ENCODE measurements around the gene MT3. TPM values are rescaled to one million over a fixed set of nuclear protein-coding genes. Genes with fewer than 3 reads are reported as not detected.

Gene MT3
- total and polyA plus RNA-seq, 9 of the 15 experiments (the other 6 are each of a cell fraction or from before 2014, with no cell fraction given), result not detected

- Histone ChIP-seq H2AFZ (ENCODE audit: low read depth, low read length) (no peak overlapping the region), H3K4me3 (no peak overlapping the region), H3K9me3 (replicated peaks; ENCODE audit: control insufficient read depth, insufficient read depth, low read depth, low read length) (no peaks in the 10 kb centered on the region), H3K79me2 (ENCODE audit: control insufficient read depth, insufficient read depth, low read length) (no peaks in the 10 kb centered on the region), H3K4me2 (ENCODE audit: insufficient read depth, low read length) (no peak overlapping the region), H3K27ac (ENCODE audit: extremely low read depth, low read depth, low read length) (no peak overlapping the region), H3K9me1 (ENCODE audit: control insufficient read depth, insufficient read depth, low read length) (no peaks in the 10 kb centered on the region), H4K20me1 (replicated peaks; ENCODE audit: control insufficient read depth, insufficient read depth, low read length) (no peaks in the 10 kb centered on the region; the same call in 1 of the 2 replicates), H3K36me3 (ENCODE audit: control insufficient read depth, insufficient read depth, low read length) (no peaks in the 10 kb centered on the region), H3K4me1 (replicated peaks in 1 of 2; ENCODE audit: control insufficient read depth in 2 of 2, insufficient read depth in 2 of 2, low read length in 2 of 2) (peaks cover 0 to 6% of the 10 kb centered on the region in 2 experiments; a peak in 1 of 5 replicates), H3K27me3 (ENCODE audit: control insufficient read depth in 2 of 2, insufficient read depth in 2 of 2, low read length in 2 of 2) (peaks cover 7 to 34% of the 10 kb centered on the region in 2 experiments; a peak in 4 of 5 replicates), H3K9ac (ENCODE audit: insufficient read depth in 1 of 2, low read depth in 2 of 2, low read length in 2 of 2) (no peak overlapping the region)
- TF ChIP-seq ZNF24 (IDR thresholded peaks at IDR 0.05), result no peak
- TF ChIP-seq, protein P1, sequence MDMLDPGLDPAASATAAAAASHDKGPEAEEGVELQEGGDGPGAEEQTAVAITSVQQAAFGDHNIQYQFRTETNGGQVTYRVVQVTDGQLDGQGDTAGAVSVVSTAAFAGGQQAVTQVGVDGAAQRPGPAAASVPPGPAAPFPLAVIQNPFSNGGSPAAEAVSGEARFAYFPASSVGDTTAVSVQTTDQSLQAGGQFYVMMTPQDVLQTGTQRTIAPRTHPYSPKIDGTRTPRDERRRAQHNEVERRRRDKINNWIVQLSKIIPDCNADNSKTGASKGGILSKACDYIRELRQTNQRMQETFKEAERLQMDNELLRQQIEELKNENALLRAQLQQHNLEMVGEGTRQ (CRISPR knock-in tag; IDR thresholded peaks at IDR 0.05), result 0 out of 2 replicates have a peak, but pooled peaks have one; percentile 11
- intact Hi-C loops (cut with micrococcal nuclease), result no loop called here
- ATAC-seq (no peak), DNase-seq (ENCODE audit: extremely low read depth in 1 of 4, low spot score in 3 of 4) (no peak), FAIRE-seq (no peak)
- CTCF ChIA-PET (ENCODE audit: low intra/inter-chr PET ratio), result no interaction called here
- POLR2A ChIA-PET, result interaction anchor here (0.6 kb wide), 2 partner anchors 15 to 294 kb away, joined by 3 read pairs; no protein-coding TSS in a partner anchor
- no TSS peak for BruUV-seq (replicated peaks)
- under 1% methylated on average over 6 of the region's 6 CpGs for WGBS (ENCODE audit: insufficient coverage, low coverage, missing lambda C conversion rate)
- in situ Hi-C loops (cut with MboI), result no loop called here
These were observed 4.4 kb downstream of the MT3 start for GRCh38 chr16:56593573-56594291.

GRCh38 chr16:56594292-56594619 lies 4.9 kb downstream of the MT3 start:
- H4K20me1 ChIP-seq (replicated peaks; ENCODE audit: control insufficient read depth, insufficient read depth, low read length), result no peaks in the 10 kb centered on the region; the same call in 1 of the 2 replicates
- BruUV-seq (replicated peaks), result no TSS peak
- no peak overlapping the region for H3K4me3 ChIP-seq
- peaks cover 3 to 29% of the 10 kb centered on the region in 2 experiments; a peak in 4 of 5 replicates for H3K27me3 ChIP-seq (ENCODE audit: control insufficient read depth in 2 of 2, insufficient read depth in 2 of 2, low read length in 2 of 2)
- no peak overlapping the region for H3K27ac ChIP-seq (ENCODE audit: extremely low read depth, low read depth, low read length)
- H3K36me3 ChIP-seq (ENCODE audit: control insufficient read depth, insufficient read depth, low read length), result no peaks in the 10 kb centered on the region
- H3K4me1 ChIP-seq (replicated peaks in 1 of 2; ENCODE audit: control insufficient read depth in 2 of 2, insufficient read depth in 2 of 2, low read length in 2 of 2), result peaks cover 0 to 3% of the 10 kb centered on the region in 2 experiments; a peak in 1 of 5 replicates
- POLR2A ChIA-PET, result interaction anchor here (0.6 kb wide), 1 partner anchor 15 kb away, joined by 3 read pairs; no protein-coding TSS in a partner anchor
- H3K4me2 ChIP-seq (ENCODE audit: insufficient read depth, low read length), result no peak overlapping the region
- DNase-seq (ENCODE audit: extremely low read depth in 1 of 4, low spot score in 3 of 4) (no peak), ATAC-seq (no peak), FAIRE-seq (no peak)
- no peaks in the 10 kb centered on the region for H3K79me2 ChIP-seq (ENCODE audit: control insufficient read depth, insufficient read depth, low read length)
- H3K9me1 ChIP-seq (ENCODE audit: control insufficient read depth, insufficient read depth, low read length), result no peaks in the 10 kb centered on the region
- no peak overlapping the region for H3K9ac ChIP-seq (ENCODE audit: insufficient read depth in 1 of 2, low read depth in 2 of 2, low read length in 2 of 2)
- H2AFZ ChIP-seq (ENCODE audit: low read depth, low read length), result no peak overlapping the region
- peak; percentile 63; the same call in 1 of the 2 replicates for TF ChIP-seq ZNF12 (CRISPR knock-in tag; IDR thresholded peaks at IDR 0.05)
- no peak for TF ChIP-seq RERE (CRISPR knock-in tag; IDR thresholded peaks at IDR 0.05; ENCODE audit: borderline replicate concordance)
- no peak for TF ChIP-seq SREBF2 (CRISPR knock-in tag; IDR thresholded peaks at IDR 0.05)
- CTCF ChIA-PET (ENCODE audit: low intra/inter-chr PET ratio), result no interaction called here
- WGBS (ENCODE audit: insufficient coverage, low coverage, missing lambda C conversion rate), result 11% methylated on average over 5 of the region's 5 CpGs
- intact Hi-C loops (cut with micrococcal nuclease) (no loop called here), in situ Hi-C loops (cut with MboI) (no loop called here)
- H3K9me3 ChIP-seq (replicated peaks; ENCODE audit: control insufficient read depth, insufficient read depth, low read depth, low read length), result no peaks in the 10 kb centered on the region
